Peyer's patch (tissue), 4 donors: ENCODE measurements around the gene IARS2.

ENCODE experiments used
- CTCF ChIP-seq, 6 experiments: fragments of 450-650 bp in 4 of 6; fragments of 200-600 bp in 2 of 6; sonication (generic) in 1 of 6; IDR thresholded peaks; one replicate each; pipeline ENCODE4 v1.5.1; 2017 to 2019; ENCODE audit warnings: antibody characterized with exemption in 6 of 6, mild to moderate bottlenecking in 3 of 6, moderate library complexity in 1 of 6
- POLR2A ChIP-seq, 2 donors: fragments of 450-650 bp; IDR thresholded peaks; one replicate each; pipeline ENCODE4 v1.5.1; 2017; ENCODE audit warnings: antibody characterized with exemption in 2 of 2, mild to moderate bottlenecking in 2 of 2, moderate library complexity in 2 of 2

DNA sequence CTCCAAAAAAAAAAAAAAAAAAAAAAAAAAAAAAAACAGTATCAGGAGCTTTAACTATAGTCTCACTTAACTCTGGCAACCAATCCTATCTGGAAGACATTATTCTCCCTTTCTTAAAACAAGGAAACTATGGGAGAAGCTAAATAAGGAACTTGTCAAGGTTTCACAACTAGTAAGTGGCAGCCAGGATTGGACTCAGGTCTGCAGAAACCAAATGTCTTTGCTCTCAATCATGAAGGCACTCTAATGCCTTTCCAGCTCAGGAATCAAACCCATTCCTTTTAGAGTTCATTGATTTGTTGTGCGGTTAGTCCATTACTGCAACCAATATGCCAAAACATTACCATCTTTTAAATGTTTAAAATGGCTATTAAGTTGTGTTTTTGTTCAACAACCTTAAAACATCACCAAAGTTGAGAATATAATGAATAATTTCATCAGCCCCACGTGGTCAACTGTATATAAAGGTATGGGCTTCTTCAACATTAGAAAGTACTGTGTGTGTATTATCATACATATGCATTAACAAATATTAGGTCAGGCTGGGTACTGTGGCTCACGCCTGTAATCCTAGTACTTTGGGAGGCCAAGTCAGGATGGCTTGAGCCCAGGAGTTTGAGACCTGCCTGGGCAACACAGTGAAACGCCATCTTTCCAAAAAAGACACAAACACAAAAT, 49.1 kb upstream of the IARS2 start:
- TF ChIP-seq CTCF (IDR thresholded peaks at IDR 0.05) (no peak), POLR2A (IDR thresholded peaks at IDR 0.05) (no peak)
